HL-60 (cell line): ENCODE measurements around the gene IDH3G.

Experiments
- DNase-seq, 2 experiments: peaks; one replicate each; pipeline ENCODE4 v3.0.0-alpha.2; 2010 to 2020; ENCODE audit warnings: low read depth in 1 of 2, low spot score in 1 of 2
- H3K27ac ChIP-seq: fragments of 250-450 bp; sonication (Bioruptor Pico); replicated peaks from 2 replicates; pipeline ENCODE4 v1.5.1; 2020; ENCODE audit warnings: mild to moderate bottlenecking, moderate library complexity
- H3K27me3 ChIP-seq: fragments of 250-450 bp; sonication (Bioruptor Pico); 2 replicates; pipeline ENCODE4 v1.5.1; 2021; ENCODE audit warnings: mild to moderate bottlenecking, moderate library complexity; ENCODE audit not compliant: insufficient read depth, poor library complexity, severe bottlenecking
- H3K4me3 ChIP-seq: replicated peaks from 2 replicates; pipeline ENCODE4 v1.5.1; 2011; ENCODE audit warnings: mild to moderate bottlenecking, control low read depth, low read length; ENCODE audit not compliant: insufficient read depth
- GABPA ChIP-seq: IDR thresholded peaks from 2 replicates; pipeline ENCODE4 v1.6.1; 2012; ENCODE audit warnings: low read depth
- POLR2AphosphoS5 ChIP-seq: IDR thresholded peaks from 2 replicates; pipeline ENCODE4 v1.6.1; 2012; ENCODE audit warnings: low read depth
- SPI1 ChIP-seq: IDR thresholded peaks from 2 replicates; pipeline ENCODE4 v1.6.1; 2012; ENCODE audit warnings: low read depth, mild to moderate bottlenecking, borderline replicate concordance
- TF ChIP-seq, protein P1 (sequence below): IDR thresholded peaks from one replicate; pipeline ENCODE4 v1.5.1; 2011; ENCODE audit warnings: low read length, control low read depth, inconsistent platforms; ENCODE audit not compliant: insufficient read depth
- TF ChIP-seq, protein P2 (sequence below): IDR thresholded peaks from 2 replicates; pipeline ENCODE4 v1.6.1; 2012; ENCODE audit warnings: low read depth; ENCODE audit not compliant: insufficient replicate concordance

Gene IDH3G

DNA sequence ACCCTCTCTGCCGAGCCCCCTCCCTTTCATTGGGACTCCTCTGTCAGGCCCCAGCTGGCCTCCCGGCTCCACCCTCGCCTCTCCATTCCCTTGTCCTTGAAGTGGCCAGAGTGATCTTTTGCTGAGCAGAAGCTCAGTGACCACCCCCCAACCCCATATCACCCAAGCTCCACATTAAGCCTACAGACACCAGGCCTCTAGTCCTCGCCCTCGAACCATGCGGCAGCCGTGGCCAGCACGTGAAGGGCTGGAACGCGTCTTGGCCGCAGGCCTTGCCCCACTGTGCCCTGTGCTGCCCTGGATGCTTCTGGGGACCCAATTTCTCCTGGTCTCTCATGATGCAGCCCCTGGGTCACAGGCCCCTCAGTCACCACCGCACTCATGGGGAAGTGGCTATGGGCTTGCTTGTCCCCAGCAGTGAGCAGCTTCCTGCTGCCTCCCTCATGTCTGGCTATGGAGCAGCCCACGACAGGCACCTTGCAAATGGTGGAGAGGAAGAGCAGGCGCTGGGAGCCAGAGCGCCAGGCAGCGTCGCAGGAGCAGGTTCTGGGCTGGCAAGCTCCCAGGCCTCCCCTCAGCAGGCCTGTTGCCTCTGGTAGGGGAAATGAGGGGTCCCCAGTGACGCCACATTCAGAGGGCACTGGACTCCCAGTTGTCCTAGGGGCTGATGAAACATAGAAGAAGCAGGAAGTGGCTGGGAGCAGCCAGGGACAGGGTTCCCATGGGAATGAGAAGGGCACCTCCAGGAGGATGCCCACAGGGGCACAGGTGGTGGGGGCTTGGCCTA, 14.1 kb downstream of the IDH3G start:
- DNase-seq: no peak
- no peaks in the 10 kb centered on the region for H3K27me3 ChIP-seq
- TF ChIP-seq GABPA: no peak
- TF ChIP-seq, protein P1, sequence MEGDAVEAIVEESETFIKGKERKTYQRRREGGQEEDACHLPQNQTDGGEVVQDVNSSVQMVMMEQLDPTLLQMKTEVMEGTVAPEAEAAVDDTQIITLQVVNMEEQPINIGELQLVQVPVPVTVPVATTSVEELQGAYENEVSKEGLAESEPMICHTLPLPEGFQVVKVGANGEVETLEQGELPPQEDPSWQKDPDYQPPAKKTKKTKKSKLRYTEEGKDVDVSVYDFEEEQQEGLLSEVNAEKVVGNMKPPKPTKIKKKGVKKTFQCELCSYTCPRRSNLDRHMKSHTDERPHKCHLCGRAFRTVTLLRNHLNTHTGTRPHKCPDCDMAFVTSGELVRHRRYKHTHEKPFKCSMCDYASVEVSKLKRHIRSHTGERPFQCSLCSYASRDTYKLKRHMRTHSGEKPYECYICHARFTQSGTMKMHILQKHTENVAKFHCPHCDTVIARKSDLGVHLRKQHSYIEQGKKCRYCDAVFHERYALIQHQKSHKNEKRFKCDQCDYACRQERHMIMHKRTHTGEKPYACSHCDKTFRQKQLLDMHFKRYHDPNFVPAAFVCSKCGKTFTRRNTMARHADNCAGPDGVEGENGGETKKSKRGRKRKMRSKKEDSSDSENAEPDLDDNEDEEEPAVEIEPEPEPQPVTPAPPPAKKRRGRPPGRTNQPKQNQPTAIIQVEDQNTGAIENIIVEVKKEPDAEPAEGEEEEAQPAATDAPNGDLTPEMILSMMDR: no peak
- no peak overlapping the region for H3K4me3 ChIP-seq
- no peak overlapping the region for H3K27ac ChIP-seq

DNA sequence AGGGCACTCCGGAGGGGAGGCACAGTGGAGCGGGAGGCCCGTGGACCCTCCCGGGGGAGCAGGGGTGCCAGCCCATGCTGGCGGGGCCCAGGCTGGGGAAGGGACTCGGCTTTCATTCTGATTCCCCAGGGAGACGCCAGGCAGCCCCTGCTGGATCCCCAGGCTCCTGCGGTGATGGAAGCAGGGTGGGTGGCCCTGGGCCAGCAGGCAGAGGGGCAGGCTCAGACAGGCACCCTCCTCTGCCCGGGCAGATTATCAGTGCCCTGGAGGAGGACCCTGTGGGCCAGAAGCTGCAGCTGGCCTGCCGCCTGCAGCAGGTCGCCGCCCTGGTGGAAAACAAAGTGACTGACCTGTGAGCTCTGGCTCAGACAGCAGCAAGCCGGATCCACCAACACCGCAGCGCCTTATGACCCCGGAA, 15.5 kb downstream of the IDH3G start:
- H3K4me3 ChIP-seq: no peak overlapping the region
- TF ChIP-seq SPI1: no peak
- TF ChIP-seq GABPA: no peak
- TF ChIP-seq, protein P1: no peak
- TF ChIP-seq, protein P2, sequence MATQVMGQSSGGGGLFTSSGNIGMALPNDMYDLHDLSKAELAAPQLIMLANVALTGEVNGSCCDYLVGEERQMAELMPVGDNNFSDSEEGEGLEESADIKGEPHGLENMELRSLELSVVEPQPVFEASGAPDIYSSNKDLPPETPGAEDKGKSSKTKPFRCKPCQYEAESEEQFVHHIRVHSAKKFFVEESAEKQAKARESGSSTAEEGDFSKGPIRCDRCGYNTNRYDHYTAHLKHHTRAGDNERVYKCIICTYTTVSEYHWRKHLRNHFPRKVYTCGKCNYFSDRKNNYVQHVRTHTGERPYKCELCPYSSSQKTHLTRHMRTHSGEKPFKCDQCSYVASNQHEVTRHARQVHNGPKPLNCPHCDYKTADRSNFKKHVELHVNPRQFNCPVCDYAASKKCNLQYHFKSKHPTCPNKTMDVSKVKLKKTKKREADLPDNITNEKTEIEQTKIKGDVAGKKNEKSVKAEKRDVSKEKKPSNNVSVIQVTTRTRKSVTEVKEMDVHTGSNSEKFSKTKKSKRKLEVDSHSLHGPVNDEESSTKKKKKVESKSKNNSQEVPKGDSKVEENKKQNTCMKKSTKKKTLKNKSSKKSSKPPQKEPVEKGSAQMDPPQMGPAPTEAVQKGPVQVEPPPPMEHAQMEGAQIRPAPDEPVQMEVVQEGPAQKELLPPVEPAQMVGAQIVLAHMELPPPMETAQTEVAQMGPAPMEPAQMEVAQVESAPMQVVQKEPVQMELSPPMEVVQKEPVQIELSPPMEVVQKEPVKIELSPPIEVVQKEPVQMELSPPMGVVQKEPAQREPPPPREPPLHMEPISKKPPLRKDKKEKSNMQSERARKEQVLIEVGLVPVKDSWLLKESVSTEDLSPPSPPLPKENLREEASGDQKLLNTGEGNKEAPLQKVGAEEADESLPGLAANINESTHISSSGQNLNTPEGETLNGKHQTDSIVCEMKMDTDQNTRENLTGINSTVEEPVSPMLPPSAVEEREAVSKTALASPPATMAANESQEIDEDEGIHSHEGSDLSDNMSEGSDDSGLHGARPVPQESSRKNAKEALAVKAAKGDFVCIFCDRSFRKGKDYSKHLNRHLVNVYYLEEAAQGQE: no peak
- no peak for TF ChIP-seq POLR2AphosphoS5
- no peak overlapping the region for H3K27ac ChIP-seq
- H3K27me3 ChIP-seq: no peaks in the 10 kb centered on the region
- DNase-seq: no peak

DNA sequence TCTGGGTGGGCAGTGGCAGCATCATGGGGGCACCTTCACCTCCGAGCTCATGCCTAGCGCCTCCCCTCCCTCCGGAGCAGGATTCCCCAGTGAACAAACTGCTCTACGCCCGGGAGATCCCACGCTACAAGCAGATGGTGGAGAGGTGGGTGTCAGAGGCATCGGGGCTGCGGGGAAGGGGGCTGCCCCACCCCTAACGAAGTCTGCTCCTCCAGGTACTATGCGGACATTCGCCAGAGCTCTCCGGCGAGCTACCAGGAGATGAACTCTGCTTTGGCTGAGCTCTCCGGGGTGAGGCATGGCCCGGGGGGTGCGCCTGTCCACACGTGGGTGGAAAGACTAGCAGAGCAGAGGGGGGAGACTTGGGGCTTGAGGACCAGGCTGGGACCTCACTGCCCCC, 16.0 kb downstream of the IDH3G start:
- DNase-seq: no peak
- TF ChIP-seq, protein P1: no peak
- TF ChIP-seq GABPA (no peak), SPI1 (no peak), POLR2AphosphoS5 (no peak)
- TF ChIP-seq, protein P2: no peak
- H3K27ac ChIP-seq: no peak overlapping the region
- no peaks in the 10 kb centered on the region for H3K27me3 ChIP-seq
- H3K4me3 ChIP-seq: no peak overlapping the region
